ENCODE measurements around the gene ETV6. TPM values are rescaled to one million over a fixed set of nuclear protein-coding genes. Genes with fewer than 3 reads are reported as not detected.

ETV6 gene
- polyA plus RNA-seq, 2 of the 4 experiments (the other 2 are of a cell fraction), result 4.0 to 7.0 TPM

GRCh38 chr12:11771356-11771755, 121.9 kb downstream of the ETV6 start:
- FAIRE-seq (no peak), ATAC-seq (0 out of 6 replicates have a peak, but pooled peaks of 1 of the 2 experiments have one; percentile 35), DNase-seq (ENCODE audit: low read depth in 1 of 2, low spot score in 1 of 2) (peak in 1 of 2 experiments; percentile 52)
- WGBS (ENCODE audit: missing lambda C conversion rate), result 91% methylated on average over 3 of the region's 3 CpGs
- no peaks in the 10 kb centered on the region for H3K4me1 ChIP-seq
- no peak overlapping the region for H3K4me2 ChIP-seq
- TF ChIP-seq EHMT2 (IDR thresholded peaks at IDR 0.05; ENCODE audit: low read depth) (no peak), SMC3 (IDR thresholded peaks at IDR 0.05) (no peak), JUN (IDR thresholded peaks at IDR 0.05) (no peak)
- TF ChIP-seq, protein P1, sequence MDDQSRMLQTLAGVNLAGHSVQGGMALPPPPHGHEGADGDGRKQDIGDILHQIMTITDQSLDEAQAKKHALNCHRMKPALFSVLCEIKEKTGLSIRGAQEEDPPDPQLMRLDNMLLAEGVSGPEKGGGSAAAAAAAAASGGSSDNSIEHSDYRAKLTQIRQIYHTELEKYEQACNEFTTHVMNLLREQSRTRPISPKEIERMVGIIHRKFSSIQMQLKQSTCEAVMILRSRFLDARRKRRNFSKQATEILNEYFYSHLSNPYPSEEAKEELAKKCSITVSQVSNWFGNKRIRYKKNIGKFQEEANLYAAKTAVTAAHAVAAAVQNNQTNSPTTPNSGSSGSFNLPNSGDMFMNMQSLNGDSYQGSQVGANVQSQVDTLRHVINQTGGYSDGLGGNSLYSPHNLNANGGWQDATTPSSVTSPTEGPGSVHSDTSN (IDR thresholded peaks at IDR 0.05), result no peak
- no peak overlapping the region for H3K4me3 ChIP-seq
- no peaks in the 10 kb centered on the region for H3K9me3 ChIP-seq
- ChIA-PET CTCF (interaction anchor here (1.0 to 2.4 kb wide), 2 partner anchors 11 to 28 kb away, joined by 3 to 7 read pairs; no protein-coding TSS in a partner anchor), POLR2A (no interaction called here)
- no peak overlapping the region for H3K27ac ChIP-seq

DNA sequence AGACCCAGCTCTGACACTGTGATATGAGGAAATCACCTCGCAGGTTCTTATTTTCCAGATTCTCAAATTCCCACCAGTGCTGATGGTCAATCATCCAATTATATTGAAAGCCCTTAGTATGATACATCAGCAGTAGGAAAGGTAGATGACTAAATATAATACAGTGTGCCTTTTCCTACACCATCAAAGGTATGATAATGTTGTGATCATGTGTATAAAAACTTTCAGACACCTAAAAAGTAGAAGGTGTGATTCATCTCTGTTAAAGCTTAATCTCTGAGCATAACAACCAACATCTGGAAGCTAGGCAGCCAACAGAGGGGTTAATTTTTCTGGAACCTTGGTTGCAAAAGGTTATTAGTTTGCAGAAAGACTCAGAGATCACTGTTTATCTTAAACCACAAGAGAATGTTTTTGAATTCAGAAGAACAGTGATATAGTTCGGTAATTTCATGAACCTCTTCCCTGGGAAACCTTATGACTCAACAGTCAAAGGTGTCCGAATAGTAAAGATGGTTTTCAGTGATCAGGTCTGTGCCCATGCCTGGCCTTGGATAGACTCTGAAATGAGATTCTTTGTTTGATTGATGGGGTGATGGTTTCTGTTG, 122.5 kb downstream of the ETV6 start:
- FAIRE-seq (no peak), DNase-seq (ENCODE audit: low read depth in 1 of 2, low spot score in 1 of 2) (no peak), ATAC-seq (no peak)
- TF ChIP-seq SMC3 (IDR thresholded peaks at IDR 0.05) (no peak), RCOR1 (IDR thresholded peaks at IDR 0.05; ENCODE audit: low read depth, low read length) (no peak), REST (IDR thresholded peaks at IDR 0.05) (no peak), CTCF (IDR thresholded peaks at IDR 0.05) (no peak), MYC (IDR thresholded peaks at IDR 0.05; ENCODE audit: borderline replicate concordance, low read length) (no peak), FOSB (CRISPR knock-in tag; IDR thresholded peaks at IDR 0.05) (no peak), ZFP36 (IDR thresholded peaks at IDR 0.05; ENCODE audit: borderline replicate concordance, partially characterized antibody) (no peak), EHF (CRISPR knock-in tag; IDR thresholded peaks at IDR 0.05) (no peak), CEBPB (IDR thresholded peaks at IDR 0.05) (no peak)
- TF ChIP-seq, protein P2, sequence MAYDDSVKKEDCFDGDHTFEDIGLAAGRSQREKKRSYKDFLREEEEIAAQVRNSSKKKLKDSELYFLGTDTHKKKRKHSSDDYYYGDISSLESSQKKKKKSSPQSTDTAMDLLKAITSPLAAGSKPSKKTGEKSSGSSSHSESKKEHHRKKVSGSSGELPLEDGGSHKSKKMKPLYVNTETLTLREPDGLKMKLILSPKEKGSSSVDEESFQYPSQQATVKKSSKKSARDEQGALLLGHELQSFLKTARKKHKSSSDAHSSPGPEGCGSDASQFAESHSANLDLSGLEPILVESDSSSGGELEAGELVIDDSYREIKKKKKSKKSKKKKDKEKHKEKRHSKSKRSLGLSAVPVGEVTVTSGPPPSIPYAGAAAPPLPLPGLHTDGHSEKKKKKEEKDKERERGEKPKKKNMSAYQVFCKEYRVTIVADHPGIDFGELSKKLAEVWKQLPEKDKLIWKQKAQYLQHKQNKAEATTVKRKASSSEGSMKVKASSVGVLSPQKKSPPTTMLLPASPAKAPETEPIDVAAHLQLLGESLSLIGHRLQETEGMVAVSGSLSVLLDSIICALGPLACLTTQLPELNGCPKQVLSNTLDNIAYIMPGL (CRISPR knock-in tag; IDR thresholded peaks at IDR 0.05; ENCODE audit: borderline replicate concordance), result no peak
- WGBS (ENCODE audit: missing lambda C conversion rate), result 76% methylated on average over 3 of the region's 3 CpGs
- no peaks in the 10 kb centered on the region for H3K4me1 ChIP-seq
- POLR2A ChIA-PET, result no interaction called here
- no peak overlapping the region for H3K27ac ChIP-seq
- no peak overlapping the region for H3K4me2 ChIP-seq
- CTCF ChIA-PET, result interaction anchor here (0.5 to 2.4 kb wide), 4 partner anchors 9 to 1133 kb away, joined by 3 to 7 read pairs (median 3); no protein-coding TSS in a partner anchor
- no peaks in the 10 kb centered on the region for H3K9me3 ChIP-seq
- no peak overlapping the region for H3K4me3 ChIP-seq

Measured in A549 (cell line).